ENCODE data around the gene BABAM2.
"Not testable (repeated sequence)": the region's sequence is repeated elsewhere in the genome, so short reads cannot be mapped to it uniquely, and the experiment has no call there.

BABAM2 gene

GRCh38 chr2:27878825-27879224 is 11.7 kb upstream of the BABAM2 start:
- no peak for DNase-seq (ENCODE audit: low read depth, low spot score)

- DNase-seq (ENCODE audit: low read depth, low spot score): not testable (repeated sequence)
These were observed 8.5 kb upstream of the BABAM2 start for GRCh38 chr2:27881815-27882583.

GRCh38 chr2:27882584-27882922 is 8.0 kb upstream of the BABAM2 start:
- DNase-seq (ENCODE audit: low read depth, low spot score): not testable (repeated sequence)

GRCh38 chr2:27884601-27885000 is 5.9 kb upstream of the BABAM2 start:
- no peak for DNase-seq (ENCODE audit: low read depth, low spot score)

GRCh38 chr2:27885234-27885633 is 5.3 kb upstream of the BABAM2 start:
- no peak for DNase-seq (ENCODE audit: low read depth, low spot score)

GRCh38 chr2:27885661-27886060 is 4.9 kb upstream of the BABAM2 start:
- DNase-seq (ENCODE audit: low read depth, low spot score): no peak

- no peak for DNase-seq (ENCODE audit: low read depth, low spot score)
These were observed 4.2 kb upstream of the BABAM2 start for GRCh38 chr2:27886322-27886721.

- DNase-seq (ENCODE audit: low read depth, low spot score): no peak
These were observed 3.4 kb upstream of the BABAM2 start for GRCh38 chr2:27887111-27887510.

- no peak for DNase-seq (ENCODE audit: low read depth, low spot score)
These were observed 2.7 kb upstream of the BABAM2 start for GRCh38 chr2:27887830-27888229.

- DNase-seq (ENCODE audit: low read depth, low spot score): no peak
These were observed 1.7 kb upstream of the BABAM2 start for GRCh38 chr2:27888790-27889189.

GRCh38 chr2:27889774-27890145 is 769 bp upstream of the BABAM2 start:
- no peak for DNase-seq (ENCODE audit: low read depth, low spot score)

- peak; percentile 64 for DNase-seq (ENCODE audit: low read depth, low spot score)
These were observed 569 bp downstream of the BABAM2 start for GRCh38 chr2:27890924-27891672.

GRCh38 chr2:27891673-27892105 is 1.2 kb downstream of the BABAM2 start:
- DNase-seq (ENCODE audit: low read depth, low spot score): no peak

GRCh38 chr2:27893006-27893405 is 2.5 kb downstream of the BABAM2 start:
- DNase-seq (ENCODE audit: low read depth, low spot score): no peak

- no peak for DNase-seq (ENCODE audit: low read depth, low spot score)
These were observed 7.2 kb downstream of the BABAM2 start for GRCh38 chr2:27897717-27898116.

- no peak for DNase-seq (ENCODE audit: low read depth, low spot score)
These were observed 10.7 kb downstream of the BABAM2 start for GRCh38 chr2:27901234-27901633.

- no peak for DNase-seq (ENCODE audit: low read depth, low spot score)
These were observed 11.6 kb downstream of the BABAM2 start for GRCh38 chr2:27902098-27902497.

GRCh38 chr2:27903018-27903417 is 12.5 kb downstream of the BABAM2 start:
- DNase-seq (ENCODE audit: low read depth, low spot score): no peak

GRCh38 chr2:27903649-27904404 is 13.3 kb downstream of the BABAM2 start:
- no peak for DNase-seq (ENCODE audit: low read depth, low spot score)

- no peak for DNase-seq (ENCODE audit: low read depth, low spot score)
These were observed 13.8 kb downstream of the BABAM2 start for GRCh38 chr2:27904405-27904665.

- DNase-seq (ENCODE audit: low read depth, low spot score): no peak
These were observed 15.5 kb downstream of the BABAM2 start for GRCh38 chr2:27906074-27906473.

GRCh38 chr2:27907547-27907946 is 17.0 kb downstream of the BABAM2 start:
- DNase-seq (ENCODE audit: low read depth, low spot score): no peak

GRCh38 chr2:27909901-27910300 is 19.4 kb downstream of the BABAM2 start:
- no peak for DNase-seq (ENCODE audit: low read depth, low spot score)

Measured in brain pericyte (primary cell).